Adipocyte (in vitro differentiated cells): ENCODE measurements around the gene SETD6.

Experiments used
- DNase-seq: peaks from one replicate; pipeline ENCODE4 v3.0.0-alpha.2; 2015; ENCODE audit warnings: low read depth
- H3K27me3 ChIP-seq: replicated peaks from 2 replicates; pipeline ENCODE4 v1.7.0; 2013; ENCODE audit warnings: mild to moderate bottlenecking, low read length, moderate library complexity; ENCODE audit not compliant: control insufficient read depth, insufficient read depth
- H3K36me3 ChIP-seq: 2 replicates; pipeline ENCODE4 v1.7.0; 2013; ENCODE audit warnings: low read length, mild to moderate bottlenecking, moderate library complexity; ENCODE audit not compliant: control insufficient read depth, insufficient read depth, severe bottlenecking
- H3K4me1 ChIP-seq: 2 replicates; pipeline ENCODE4 v1.7.0; 2013; ENCODE audit warnings: mild to moderate bottlenecking, low read length, moderate library complexity; ENCODE audit not compliant: control insufficient read depth, insufficient read depth
- H3K4me3 ChIP-seq: 2 replicates; pipeline ENCODE4 v1.7.0; 2013; ENCODE audit warnings: mild to moderate bottlenecking, low read length, moderate library complexity
- H3K9ac ChIP-seq: 2 replicates; pipeline ENCODE4 v1.7.0; 2013; ENCODE audit warnings: mild to moderate bottlenecking, low read length, moderate library complexity
- H3K9me3 ChIP-seq: 2 replicates; pipeline ENCODE4 v1.7.0; 2013; ENCODE audit warnings: mild to moderate bottlenecking, low read length, moderate library complexity; ENCODE audit not compliant: control insufficient read depth

The SETD6 gene

DNA sequence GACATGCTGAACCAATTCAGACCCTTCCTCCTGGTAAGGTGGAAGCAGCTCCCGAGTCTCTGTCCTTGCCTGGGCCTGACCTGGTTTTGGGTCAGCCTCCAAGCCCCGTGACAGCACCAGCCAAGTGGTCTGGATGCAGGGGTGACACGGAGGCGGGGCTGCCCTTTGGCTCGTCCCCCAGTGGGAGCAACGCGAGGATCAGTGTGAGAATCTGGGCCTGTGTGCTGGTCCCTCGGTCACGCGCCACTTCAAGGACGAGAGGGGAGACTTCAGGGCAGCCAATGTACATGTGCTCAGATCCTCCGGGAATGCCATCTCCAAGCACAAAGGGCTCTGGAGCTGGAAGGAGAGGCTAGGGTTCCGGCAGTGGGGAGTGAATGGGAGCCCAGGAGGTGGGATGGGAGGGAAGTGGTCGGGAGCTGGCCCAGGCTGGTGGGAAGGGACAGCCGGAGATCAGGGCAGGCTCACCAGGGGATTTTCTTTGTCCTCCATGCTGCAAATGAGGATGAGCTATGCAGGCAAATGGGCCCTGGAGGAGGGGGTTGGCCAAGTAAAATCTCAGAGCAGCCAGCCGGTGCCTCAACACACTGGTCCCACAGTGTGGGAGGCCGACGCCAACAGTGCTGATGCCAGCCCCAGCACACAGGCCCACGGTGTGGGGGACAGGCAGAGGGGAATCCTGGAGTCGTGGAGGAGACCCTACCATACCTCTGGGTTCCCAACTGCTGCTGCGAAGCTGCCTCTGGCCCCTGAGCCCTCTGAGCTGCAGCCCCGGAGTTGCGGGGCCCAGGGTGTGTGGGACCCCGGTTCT is 19.6 kb upstream of the SETD6 start:
- H3K9ac ChIP-seq, result no peak overlapping the region
- peak overlapping the region; percentile 2 for H3K4me3 ChIP-seq
- no peak for DNase-seq
- peaks cover 9% of the 10 kb centered on the region for H3K27me3 ChIP-seq
- H3K36me3 ChIP-seq, result no peaks in the 10 kb centered on the region
- H3K9me3 ChIP-seq, result no peaks in the 10 kb centered on the region
- no peaks in the 10 kb centered on the region for H3K4me1 ChIP-seq

DNA sequence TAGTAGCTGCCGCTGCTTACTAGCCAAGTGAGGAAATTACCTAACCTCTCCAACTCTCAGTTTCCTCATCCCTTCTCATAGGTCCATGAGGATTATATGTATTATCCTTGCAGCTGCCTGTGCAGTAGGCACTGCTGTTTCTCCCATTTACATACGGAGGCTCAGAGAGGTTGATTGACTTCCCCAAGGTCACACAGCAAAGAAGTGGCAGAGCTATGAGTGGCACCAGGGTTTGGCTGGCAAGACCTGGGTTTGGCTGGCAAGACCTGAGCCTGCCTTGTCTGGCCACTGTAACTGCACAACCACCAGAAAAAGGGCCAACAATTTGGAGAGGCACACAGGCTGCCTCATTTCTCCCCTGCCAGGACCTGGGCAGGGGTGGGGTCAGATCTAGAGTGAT is 17.8 kb upstream of the SETD6 start:
- Histone ChIP-seq H3K4me1 (peaks cover 4% of the 10 kb centered on the region), H3K9ac (no peak overlapping the region), H3K4me3 (no peak overlapping the region), H3K27me3 (peaks cover 18% of the 10 kb centered on the region), H3K36me3 (no peaks in the 10 kb centered on the region), H3K9me3 (no peaks in the 10 kb centered on the region)
- no peak for DNase-seq

DNA sequence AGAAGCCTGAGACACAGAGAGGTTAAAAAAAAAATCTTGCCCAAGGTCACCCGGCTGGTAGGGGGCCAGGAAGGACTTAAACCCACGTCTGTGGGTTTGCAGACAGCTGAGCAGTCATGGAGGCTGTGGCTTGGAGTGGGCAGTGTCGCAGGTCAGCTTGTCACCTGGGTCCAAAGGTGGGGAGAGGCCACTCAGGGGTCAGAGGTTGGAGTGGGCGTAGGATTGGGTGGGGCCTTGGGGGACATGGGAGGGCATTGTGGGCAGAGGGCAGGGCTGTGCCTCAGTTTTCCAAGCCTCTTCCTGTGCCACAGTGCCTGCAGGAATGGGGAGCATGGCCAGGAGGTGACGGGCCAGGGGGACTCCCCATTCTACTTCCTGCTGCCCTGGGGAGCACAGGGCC is 17.4 kb upstream of the SETD6 start:
- Histone ChIP-seq H3K27me3 (peaks cover 23% of the 10 kb centered on the region), H3K9ac (no peak overlapping the region), H3K4me3 (no peak overlapping the region), H3K9me3 (no peaks in the 10 kb centered on the region), H3K4me1 (peaks cover 4% of the 10 kb centered on the region), H3K36me3 (no peaks in the 10 kb centered on the region)
- DNase-seq, result no peak

DNA sequence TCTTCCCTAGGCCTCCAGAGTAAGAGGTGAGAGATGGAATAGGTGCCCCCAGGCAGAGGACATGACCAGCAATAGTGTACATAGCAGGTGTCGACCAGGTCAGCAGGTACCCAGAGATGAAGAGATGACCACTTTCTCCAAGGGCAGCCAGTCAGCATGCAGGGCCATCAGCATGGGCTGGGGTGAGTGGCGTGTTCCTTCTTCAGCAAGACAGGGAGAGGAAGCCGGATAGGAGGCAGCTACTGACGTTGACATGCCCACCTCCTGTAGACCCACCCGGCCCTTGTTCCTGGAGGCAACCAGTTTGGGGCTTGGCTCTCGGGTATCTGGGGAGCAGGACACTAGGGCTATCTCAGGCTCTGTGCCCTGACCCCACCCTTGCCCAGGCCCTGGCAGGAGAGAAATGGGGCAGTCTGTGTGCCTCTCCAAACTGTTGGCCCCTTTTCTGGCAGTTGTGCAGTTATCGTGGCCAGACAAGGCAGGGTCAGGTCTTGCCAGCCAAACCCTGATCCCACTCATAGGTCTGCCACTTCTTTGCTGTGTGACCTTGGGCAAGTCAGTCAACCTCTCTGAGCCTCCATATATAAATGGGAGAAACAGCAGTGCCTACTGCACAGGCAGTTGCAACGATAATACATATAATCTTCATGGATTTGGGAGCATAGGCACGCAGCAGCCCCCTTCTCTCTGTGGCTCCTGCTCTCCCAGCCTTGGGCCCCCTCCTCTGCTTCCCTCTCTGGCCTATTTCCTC is 16.8 kb upstream of the SETD6 start:
- no peak for DNase-seq
- peaks cover 23% of the 10 kb centered on the region for H3K27me3 ChIP-seq
- H3K9me3 ChIP-seq, result no peaks in the 10 kb centered on the region
- H3K9ac ChIP-seq, result no peak overlapping the region
- peaks cover 4% of the 10 kb centered on the region for H3K4me1 ChIP-seq
- H3K36me3 ChIP-seq, result no peaks in the 10 kb centered on the region
- H3K4me3 ChIP-seq, result no peak overlapping the region

DNA sequence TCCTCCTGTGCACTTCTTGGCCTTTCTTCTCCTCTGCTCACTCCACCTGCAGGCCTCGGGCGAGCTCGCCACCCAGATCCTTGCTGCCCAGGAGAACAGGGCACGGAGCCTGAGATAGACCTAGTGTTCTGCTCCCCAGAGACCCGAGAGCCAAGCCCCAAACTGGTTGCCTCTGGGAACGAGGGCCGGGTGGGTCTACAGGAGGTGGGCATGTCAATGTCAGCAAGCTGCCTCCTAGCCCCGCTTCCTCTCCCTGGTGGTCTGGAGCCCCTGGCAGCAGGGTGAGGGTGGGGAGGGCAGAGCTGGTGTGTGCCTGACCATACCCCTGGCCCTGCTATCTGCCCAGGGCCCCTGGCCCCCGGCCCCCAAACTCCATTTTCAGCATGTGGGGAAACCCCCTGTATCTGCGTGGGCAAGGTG is 16.2 kb upstream of the SETD6 start:
- H3K9me3 ChIP-seq, result no peaks in the 10 kb centered on the region
- no peak for DNase-seq

DNA sequence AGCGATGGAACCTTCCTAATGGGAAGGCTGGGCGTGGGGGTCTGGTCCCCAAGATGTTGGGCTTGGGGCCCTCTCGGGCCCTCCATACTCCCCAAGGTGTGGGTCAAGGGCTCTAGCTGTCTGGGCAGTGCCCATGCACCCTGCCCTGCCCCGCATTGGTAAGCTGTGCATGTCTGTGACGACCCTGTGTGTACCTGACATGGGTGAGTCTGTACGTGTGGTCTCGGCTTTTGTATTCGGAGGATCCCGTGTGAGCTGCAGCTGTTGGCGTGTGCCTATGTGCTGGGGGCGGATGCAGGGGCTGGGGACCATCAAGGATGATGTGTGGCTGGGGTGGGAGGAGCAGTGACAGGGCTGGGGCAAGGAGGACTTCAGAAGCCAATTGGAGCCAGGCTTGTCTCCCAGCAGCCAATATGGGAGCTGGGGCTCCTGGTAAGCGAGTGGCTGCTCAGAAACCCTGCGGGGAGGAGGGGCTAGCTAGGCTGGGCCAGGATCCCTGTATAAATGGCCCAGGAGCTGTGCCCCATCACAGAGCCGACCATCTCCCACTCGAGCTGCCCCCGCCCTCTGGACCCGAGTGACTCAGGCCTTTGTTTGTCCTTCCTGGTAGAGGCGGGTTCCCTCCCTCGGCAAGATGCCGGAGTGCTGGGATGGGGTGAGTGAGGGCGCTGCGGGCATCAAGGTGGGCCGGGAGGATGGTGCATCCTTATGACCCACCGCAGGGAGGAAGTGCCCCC is 15.5 kb upstream of the SETD6 start, which contains the start of gene NDRG4:
TSS of gene NDRG4 (plus strand) at position 529 of the 737 bp plus-strand sequence. CDS start at position 635, 106 bp downstream.
- peak; percentile 79 for DNase-seq
- H3K4me3 ChIP-seq, result peak within 1 kb of the TSS; percentile 55
- no peaks in the 10 kb centered on the region for H3K9me3 ChIP-seq

More for the DNA sequence above, 16.2 kb upstream of the SETD6 start:
- Histone ChIP-seq H3K4me3 (no peak overlapping the region), H3K9ac (no peak overlapping the region), H3K4me1 (peaks cover 4% of the 10 kb centered on the region), H3K27me3 (peaks cover 23% of the 10 kb centered on the region), H3K36me3 (no peaks in the 10 kb centered on the region)

DNA sequence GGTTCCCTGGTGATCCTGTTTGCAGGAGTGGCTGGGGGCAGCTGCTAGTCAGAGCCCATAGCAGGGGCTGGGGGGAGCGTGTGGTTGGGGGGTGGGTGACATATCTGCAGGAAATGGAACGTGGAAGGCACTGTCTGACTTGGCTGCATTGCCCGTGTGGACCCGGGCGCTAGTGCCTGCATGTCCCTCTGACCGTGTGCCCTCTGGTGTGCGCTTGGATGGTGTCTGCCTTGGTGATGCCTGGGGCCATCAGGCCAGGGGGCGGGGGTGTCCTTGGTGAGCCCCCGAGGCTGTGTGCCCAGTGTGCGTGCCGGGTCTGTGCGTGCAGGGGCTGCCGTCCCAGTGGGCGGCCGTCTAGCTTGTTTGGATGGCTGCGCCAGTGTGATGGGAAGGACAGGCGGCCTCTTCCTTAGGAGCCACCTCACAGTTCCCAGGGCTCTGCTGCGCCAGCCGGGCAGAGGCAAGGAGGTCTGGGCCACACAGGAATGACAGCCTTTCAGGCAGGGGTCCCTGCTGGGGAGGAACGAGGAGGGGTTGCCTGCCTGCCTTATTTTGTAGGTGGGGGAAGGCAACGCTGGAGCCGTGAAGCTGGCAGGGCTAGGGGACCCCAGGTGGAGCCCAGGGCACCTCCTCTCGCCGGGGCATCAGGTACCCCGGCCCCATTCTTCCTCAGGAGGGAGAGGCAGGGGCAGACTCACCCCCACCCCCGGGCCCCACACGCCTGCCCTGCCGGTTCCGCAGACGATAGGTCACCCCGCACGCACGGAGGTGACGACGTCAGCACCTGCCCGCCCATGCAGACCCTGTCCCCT is 14.7 kb upstream of the SETD6 start:
- Histone ChIP-seq H3K9me3 (no peaks in the 10 kb centered on the region), H3K4me1 (peaks cover 4% of the 10 kb centered on the region), H3K27me3 (peaks cover 23% of the 10 kb centered on the region), H3K36me3 (no peaks in the 10 kb centered on the region), H3K9ac (no peak overlapping the region), H3K4me3 (peak overlapping the region; percentile 55)
- DNase-seq, result peak; percentile 25

More for the DNA sequence above, 15.5 kb upstream of the SETD6 start, which contains the start of gene NDRG4:
- Histone ChIP-seq H3K9ac (no peak within 1 kb of the TSS), H3K4me1 (peaks cover 4% of the 10 kb centered on the region), H3K36me3 (no peaks in the 10 kb centered on the region), H3K27me3 (peaks cover 23% of the 10 kb centered on the region)

DNA sequence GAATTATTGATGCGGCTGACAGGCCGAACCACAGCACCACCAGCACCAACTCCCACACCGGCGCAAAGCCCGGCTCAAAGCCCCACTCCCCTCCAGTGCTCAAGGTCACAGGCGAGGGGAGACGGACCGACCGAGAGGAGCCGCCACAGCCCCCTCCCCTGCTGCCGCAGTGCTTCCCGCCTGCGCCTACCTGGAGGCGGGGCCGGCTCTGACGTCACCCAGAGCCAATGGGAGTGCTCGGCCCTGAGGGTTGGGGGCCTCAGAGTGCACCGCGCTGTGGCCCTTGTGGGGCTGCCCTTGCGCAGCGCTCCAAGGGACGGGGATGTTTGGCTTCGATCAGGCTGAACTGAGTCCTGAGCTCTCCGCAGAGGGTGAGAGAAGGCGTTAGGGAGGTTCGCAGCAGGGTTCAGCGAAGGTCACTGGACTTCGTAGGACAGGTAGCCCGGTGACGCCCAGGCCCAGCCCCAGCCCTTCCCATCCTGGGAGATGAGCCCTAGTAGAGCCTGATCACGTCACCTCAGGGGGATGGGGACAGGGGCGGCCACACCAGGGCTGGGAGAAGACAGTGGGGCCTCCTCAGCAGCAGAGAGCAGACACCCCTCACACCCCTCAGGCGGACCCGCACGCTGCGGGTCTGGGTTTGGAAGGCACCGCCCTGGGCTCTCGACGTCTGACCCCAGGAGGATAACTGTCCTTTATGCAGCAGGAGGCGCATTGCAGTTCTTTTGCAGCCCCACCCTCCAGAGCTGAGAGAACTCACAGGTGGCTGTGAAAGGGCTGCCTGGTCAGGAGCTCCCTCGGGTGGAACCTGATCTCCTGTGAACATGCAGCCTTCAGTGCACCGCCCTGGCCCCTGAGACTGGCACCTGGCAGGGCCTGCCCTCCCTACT is 13.8 kb upstream of the SETD6 start:
- Histone ChIP-seq H3K4me3 (no peak overlapping the region), H3K9ac (no peak overlapping the region)
- DNase-seq, result peak; percentile 41

DNA sequence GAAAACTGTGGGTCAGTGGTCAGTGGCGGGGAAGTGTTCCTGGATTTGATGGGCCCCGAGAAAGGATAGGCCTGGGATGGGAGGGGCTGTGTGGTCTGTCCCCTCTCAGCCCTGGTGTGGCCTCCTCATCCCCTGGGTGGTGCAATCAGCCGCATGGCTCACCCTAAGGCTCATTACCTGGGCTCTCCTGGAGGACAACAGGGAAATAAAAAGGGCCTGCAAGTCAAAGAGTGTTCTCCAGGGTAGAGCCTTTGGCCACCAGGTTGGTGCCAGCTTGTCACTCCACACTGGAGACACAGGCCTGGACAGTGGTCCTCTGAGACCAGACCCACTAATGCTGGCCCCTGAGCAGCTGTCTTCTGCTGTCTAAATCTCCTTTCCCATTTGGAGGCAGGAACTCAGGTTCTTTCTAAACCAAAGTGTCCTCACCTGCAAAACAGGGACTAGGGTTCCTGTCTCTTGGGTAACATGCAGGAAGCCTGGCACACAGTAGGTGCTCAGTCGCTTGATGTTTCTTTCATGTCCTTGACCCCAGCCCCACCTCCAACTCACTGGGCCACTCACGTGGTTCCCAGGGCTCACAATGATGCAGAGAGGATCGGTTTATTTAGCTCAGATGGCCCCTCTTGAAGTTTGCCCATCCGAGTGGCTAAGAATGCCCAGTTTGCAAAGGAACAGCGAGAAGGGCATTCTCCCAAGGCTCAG is 12.9 kb upstream of the SETD6 start:
- H3K4me1 ChIP-seq, result peaks cover 4% of the 10 kb centered on the region
- H3K4me3 ChIP-seq, result no peak overlapping the region
- H3K27me3 ChIP-seq, result peaks cover 23% of the 10 kb centered on the region
- no peaks in the 10 kb centered on the region for H3K36me3 ChIP-seq
- no peak overlapping the region for H3K9ac ChIP-seq
- no peak for DNase-seq
- H3K9me3 ChIP-seq, result no peaks in the 10 kb centered on the region

More for the DNA sequence above, 13.8 kb upstream of the SETD6 start:
- Histone ChIP-seq H3K9me3 (no peaks in the 10 kb centered on the region), H3K36me3 (no peaks in the 10 kb centered on the region), H3K4me1 (peaks cover 4% of the 10 kb centered on the region), H3K27me3 (peaks cover 23% of the 10 kb centered on the region)
